Measurements from ENCODE around the gene CXCR6. TPM values are rescaled to one million over a fixed set of nuclear protein-coding genes. Genes with fewer than 3 reads are reported as not detected.
A peak's percentile ranks its signal among the peaks of the same experiment; 100 is the strongest.

CXCR6 gene
- total and polyA plus RNA-seq, 7 donors, result 0.36 to 3.3 (median 0.72) TPM; not detected in 3

DNA sequence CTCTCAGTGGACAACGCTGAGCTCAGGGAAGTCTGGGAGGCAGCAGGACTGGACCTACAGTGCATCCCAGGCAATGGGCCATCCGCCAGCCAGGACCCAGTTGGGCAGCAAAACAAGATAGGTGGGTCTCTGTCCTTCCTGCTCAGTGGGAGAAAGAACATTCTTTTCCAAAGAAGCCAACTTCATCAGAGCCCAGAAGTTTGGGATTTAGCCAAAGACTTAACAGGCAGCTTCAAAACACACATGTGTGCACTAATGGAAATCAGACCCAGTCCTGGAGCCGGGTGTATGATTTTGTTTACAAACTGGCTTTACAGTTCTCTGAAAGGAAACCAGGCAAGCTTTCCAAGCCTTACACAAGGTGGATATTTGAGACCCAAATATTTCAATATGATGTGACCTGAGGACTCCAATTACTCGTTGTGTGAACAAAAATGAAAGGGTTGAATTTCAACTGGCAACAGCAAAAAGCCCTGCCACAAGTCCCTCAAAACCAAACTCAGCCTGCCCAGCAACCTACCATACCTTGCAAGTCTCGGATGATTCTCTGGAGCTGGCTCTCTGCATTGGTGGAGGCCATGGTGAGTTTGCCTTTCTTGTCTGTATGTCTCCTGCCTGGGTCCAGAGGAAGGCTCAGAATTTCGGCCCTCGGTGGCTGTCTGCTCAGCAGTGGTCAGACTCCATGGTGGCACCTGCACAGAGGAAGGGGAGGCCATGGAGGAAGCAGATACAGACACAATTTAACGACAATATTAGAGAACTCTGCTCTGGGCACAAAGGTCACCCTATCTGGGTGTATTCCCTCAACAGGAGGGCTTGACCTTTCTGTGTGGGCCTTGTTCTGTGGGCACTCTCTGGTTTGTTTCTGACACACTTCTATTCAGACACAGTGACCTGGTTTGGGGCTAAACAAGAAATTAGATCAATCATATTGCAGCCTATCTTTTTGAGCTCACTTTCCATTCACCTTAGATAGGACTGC lies 41.4 kb downstream of the CXCR6 start:
- Histone ChIP-seq H3K36me3 (peaks cover 9 to 54% (median 26%) of the 10 kb centered on the region in 4 donors), H3K27me3 (no peaks in the 10 kb centered on the region), H3K4me1 (peaks cover 0 to 72% (median 67%) of the 10 kb centered on the region in 4 donors), H3K27ac (peak overlapping the region; percentile 84 to 98 (median 95)), H3K9me3 (no peaks in the 10 kb centered on the region), H3K4me3 (no peak overlapping the region)
- intact Hi-C loops (cut with DNase I), result no loop called here
- no peak for TF ChIP-seq POLR2AphosphoS5 (IDR thresholded peaks at IDR 0.05)
- TF ChIP-seq EP300 (IDR thresholded peaks at IDR 0.05), result no peak
- TF ChIP-seq, protein P1, sequence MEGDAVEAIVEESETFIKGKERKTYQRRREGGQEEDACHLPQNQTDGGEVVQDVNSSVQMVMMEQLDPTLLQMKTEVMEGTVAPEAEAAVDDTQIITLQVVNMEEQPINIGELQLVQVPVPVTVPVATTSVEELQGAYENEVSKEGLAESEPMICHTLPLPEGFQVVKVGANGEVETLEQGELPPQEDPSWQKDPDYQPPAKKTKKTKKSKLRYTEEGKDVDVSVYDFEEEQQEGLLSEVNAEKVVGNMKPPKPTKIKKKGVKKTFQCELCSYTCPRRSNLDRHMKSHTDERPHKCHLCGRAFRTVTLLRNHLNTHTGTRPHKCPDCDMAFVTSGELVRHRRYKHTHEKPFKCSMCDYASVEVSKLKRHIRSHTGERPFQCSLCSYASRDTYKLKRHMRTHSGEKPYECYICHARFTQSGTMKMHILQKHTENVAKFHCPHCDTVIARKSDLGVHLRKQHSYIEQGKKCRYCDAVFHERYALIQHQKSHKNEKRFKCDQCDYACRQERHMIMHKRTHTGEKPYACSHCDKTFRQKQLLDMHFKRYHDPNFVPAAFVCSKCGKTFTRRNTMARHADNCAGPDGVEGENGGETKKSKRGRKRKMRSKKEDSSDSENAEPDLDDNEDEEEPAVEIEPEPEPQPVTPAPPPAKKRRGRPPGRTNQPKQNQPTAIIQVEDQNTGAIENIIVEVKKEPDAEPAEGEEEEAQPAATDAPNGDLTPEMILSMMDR (IDR thresholded peaks at IDR 0.05), result no peak
- TF ChIP-seq POLR2A (IDR thresholded peaks at IDR 0.05), result no peak
- DNase-seq, result no peak
- 82 to 89% methylated on average over 8 of the region's 8 CpGs for WGBS, 2 donors

DNA sequence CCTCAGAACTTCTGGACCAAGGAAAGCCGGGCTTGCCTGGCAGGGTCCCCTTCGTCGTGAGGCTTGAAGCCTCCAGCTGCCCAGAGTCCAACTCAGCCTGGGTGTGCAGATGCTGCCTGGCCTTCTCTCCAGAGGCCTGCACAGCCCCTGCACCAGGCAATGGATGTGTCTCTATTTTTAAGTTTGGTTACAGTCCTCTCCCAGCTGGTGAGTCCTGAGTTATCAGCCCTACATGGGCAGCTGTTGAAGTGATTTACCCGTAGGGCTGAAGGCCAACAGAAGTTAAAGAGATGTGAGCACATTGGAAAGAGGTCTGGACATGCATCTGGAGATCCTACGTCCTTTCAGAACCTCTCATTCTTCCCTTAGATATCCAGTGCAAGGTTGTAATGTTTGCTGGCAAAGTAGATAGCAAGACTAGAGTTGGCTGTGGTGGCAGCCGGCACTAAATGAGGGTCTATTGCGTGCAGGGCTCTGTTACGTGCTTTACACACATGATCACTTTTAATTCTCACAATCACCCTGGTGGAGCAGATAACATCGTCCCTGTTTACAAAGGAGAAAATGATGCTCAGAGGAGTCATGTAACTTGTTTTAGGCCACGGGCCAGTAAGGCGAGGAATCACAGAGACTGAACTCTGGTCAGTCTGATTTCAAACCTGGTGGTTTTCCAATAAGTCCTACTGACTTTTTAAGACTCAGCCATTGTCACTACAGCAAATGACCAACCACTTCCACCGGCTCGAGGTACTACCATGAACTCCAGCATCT lies 42.5 kb downstream of the CXCR6 start:
- TF ChIP-seq POLR2A (IDR thresholded peaks at IDR 0.05) (no peak), POLR2AphosphoS5 (IDR thresholded peaks at IDR 0.05) (peak in 3 of 4 donors; percentile 21 to 55 (median 54)), EP300 (IDR thresholded peaks at IDR 0.05) (peak in 1 of 4 donors; percentile 20)
- TF ChIP-seq, protein P1 (IDR thresholded peaks at IDR 0.05), result no peak
- WGBS, 2 donors, result 70 to 87% methylated on average over 13 of the region's 13 CpGs
- H3K27me3 ChIP-seq, result no peaks in the 10 kb centered on the region
- intact Hi-C loops (cut with DNase I), result loop anchor here (2.0 kb wide), 1 partner anchor 13 kb away; no protein-coding TSS in a partner anchor
- peak overlapping the region; percentile 84 to 98 (median 95) for H3K27ac ChIP-seq
- H3K36me3 ChIP-seq, result peaks cover 5 to 43% (median 23%) of the 10 kb centered on the region in 4 donors
- no peak overlapping the region for H3K4me3 ChIP-seq
- H3K9me3 ChIP-seq, result no peaks in the 10 kb centered on the region
- H3K4me1 ChIP-seq, result peaks cover 0 to 83% (median 77%) of the 10 kb centered on the region in 4 donors
- peak; percentile 78 for DNase-seq

DNA sequence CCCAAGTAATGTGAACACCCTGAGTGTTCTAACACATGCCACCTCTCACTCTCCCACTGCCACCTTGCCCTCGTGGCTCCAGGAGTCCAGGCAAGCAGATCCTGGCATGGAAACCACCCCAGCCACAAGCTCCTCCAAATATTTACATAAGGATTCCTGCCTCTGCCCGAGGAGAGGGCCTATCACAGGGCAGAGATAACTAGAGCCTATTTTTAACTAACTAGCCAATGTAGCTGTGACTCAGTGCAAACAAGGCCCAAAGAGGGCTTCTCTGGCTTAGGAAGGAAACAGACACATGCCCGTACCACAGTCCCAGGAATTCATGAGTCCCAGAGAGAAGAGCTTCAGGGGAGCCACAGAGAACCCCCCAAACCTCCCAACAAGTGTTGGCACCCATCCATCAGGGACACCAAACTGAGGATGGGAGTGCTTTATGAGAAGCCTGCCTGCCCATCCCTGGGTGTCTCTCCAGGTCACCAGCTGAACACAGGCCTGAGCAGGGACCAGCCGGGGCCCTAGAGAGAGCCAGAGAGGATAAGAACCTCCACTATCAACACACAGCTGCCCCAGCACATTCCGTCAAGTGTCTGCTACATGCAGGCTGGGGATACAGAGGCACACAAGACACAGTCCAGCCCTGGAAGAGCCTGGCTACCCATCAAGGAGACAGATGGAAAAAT lies 43.2 kb downstream of the CXCR6 start:
- H3K27ac ChIP-seq, result peak overlapping the region; percentile 84 to 98 (median 95)
- 39 to 70% methylated on average over 5 of the region's 5 CpGs for WGBS, 2 donors
- peaks cover 0 to 88% (median 82%) of the 10 kb centered on the region in 4 donors for H3K4me1 ChIP-seq
- H3K9me3 ChIP-seq, result no peaks in the 10 kb centered on the region
- peak; percentile 85 for DNase-seq
- H3K36me3 ChIP-seq, result peaks cover 1 to 35% (median 20%) of the 10 kb centered on the region in 4 donors
- TF ChIP-seq POLR2AphosphoS5 (IDR thresholded peaks at IDR 0.05) (peak in 3 of 4 donors; percentile 30 to 49 (median 44)), POLR2A (IDR thresholded peaks at IDR 0.05) (no peak), EP300 (IDR thresholded peaks at IDR 0.05) (peak in 1 of 4 donors; percentile 66)
- TF ChIP-seq, protein P1 (IDR thresholded peaks at IDR 0.05), result no peak
- intact Hi-C loops (cut with DNase I), result loop anchor here (2.0 kb wide), 1 partner anchor 14 kb away; no protein-coding TSS in a partner anchor
- H3K4me3 ChIP-seq, result no peak overlapping the region
- no peaks in the 10 kb centered on the region for H3K27me3 ChIP-seq
